ENCODE results near the gene CTNNAL1. TPM values are rescaled to one million over a fixed set of nuclear protein-coding genes. Genes with fewer than 3 reads are reported as not detected.

Gene CTNNAL1
- total and polyA plus RNA-seq, 9 of the 15 experiments (the other 6 are each of a cell fraction or from before 2014, with no cell fraction given) = 23.2 to 78.0 (median 46.7) TPM

- TF ChIP-seq ZNF408 (CRISPR knock-in tag; IDR thresholded peaks at IDR 0.05; ENCODE audit: low read depth) (no peak), KDM1A (IDR thresholded peaks at IDR 0.05) (no peak), NELFE (IDR thresholded peaks at IDR 0.05; ENCODE audit: insufficient read depth, insufficient read length) (no peak), ARID3B (CRISPR knock-in tag; IDR thresholded peaks at IDR 0.05; ENCODE audit: borderline replicate concordance) (no peak), FOXA3 (CRISPR knock-in tag; conservative IDR thresholded peaks at IDR 0.05 in 1 of 2, IDR thresholded peaks at IDR 0.05 in 1 of 2) (peak; percentile 97 to 100), POLR2H (tag; IDR thresholded peaks at IDR 0.05; ENCODE audit: low read depth) (no peak), SP1 (CRISPR knock-in tag; IDR thresholded peaks at IDR 0.05) (no peak), ARHGAP35 (IDR thresholded peaks at IDR 0.05; ENCODE audit: partially characterized antibody) (no peak), MXD1 (CRISPR knock-in tag; IDR thresholded peaks at IDR 0.05; ENCODE audit: borderline replicate concordance, poor library complexity, severe bottlenecking) (no peak), ZNF695 (CRISPR knock-in tag; IDR thresholded peaks at IDR 0.05) (no peak), ZNF384 (IDR thresholded peaks at IDR 0.05; ENCODE audit: low read depth, low read length) (no peak), NFIC (IDR thresholded peaks at IDR 0.05) (0 out of 2 replicates have a peak, but pooled peaks have one; percentile 14), BRCA1 (IDR thresholded peaks at IDR 0.05) (no peak), BRCA1 (CRISPR knock-in tag; IDR thresholded peaks at IDR 0.05) (no peak), MEIS2 (IDR thresholded peaks at IDR 0.05; ENCODE audit: partially characterized antibody) (peak; percentile 1), DDX20 (tag; IDR thresholded peaks at IDR 0.05; ENCODE audit: low read depth) (no peak), ZNF830 (CRISPR knock-in tag; IDR thresholded peaks at IDR 0.05) (no peak), RBM25 (IDR thresholded peaks at IDR 0.05; ENCODE audit: low read depth, low read length, severe bottlenecking) (no peak), SMC3 (conservative IDR thresholded peaks at IDR 0.05; ENCODE audit: insufficient read depth, low read depth, low read length) (no peak), CXXC5 (CRISPR knock-in tag; IDR thresholded peaks at IDR 0.05) (no peak), PRMT5 (CRISPR knock-in tag; IDR thresholded peaks at IDR 0.05) (no peak), ZBTB11 (CRISPR knock-in tag; IDR thresholded peaks at IDR 0.05) (no peak), MAZ (CRISPR knock-in tag; conservative IDR thresholded peaks at IDR 0.05 in 1 of 2, IDR thresholded peaks at IDR 0.05 in 1 of 2) (no peak)
Observed at GRCh38 chr9:108903420-108904103, 109.7 kb downstream of the CTNNAL1 start (continued).
